UCSD-AML1 (cell line): ENCODE data around the gene ADAMTS2.

Experiments
- DNase-seq: peaks from one replicate; lab custom pipeline; 2025; ENCODE audit not compliant: unreplicated experiment; lab: John Stamatoyannopoulos, UW

The ADAMTS2 gene

DNA sequence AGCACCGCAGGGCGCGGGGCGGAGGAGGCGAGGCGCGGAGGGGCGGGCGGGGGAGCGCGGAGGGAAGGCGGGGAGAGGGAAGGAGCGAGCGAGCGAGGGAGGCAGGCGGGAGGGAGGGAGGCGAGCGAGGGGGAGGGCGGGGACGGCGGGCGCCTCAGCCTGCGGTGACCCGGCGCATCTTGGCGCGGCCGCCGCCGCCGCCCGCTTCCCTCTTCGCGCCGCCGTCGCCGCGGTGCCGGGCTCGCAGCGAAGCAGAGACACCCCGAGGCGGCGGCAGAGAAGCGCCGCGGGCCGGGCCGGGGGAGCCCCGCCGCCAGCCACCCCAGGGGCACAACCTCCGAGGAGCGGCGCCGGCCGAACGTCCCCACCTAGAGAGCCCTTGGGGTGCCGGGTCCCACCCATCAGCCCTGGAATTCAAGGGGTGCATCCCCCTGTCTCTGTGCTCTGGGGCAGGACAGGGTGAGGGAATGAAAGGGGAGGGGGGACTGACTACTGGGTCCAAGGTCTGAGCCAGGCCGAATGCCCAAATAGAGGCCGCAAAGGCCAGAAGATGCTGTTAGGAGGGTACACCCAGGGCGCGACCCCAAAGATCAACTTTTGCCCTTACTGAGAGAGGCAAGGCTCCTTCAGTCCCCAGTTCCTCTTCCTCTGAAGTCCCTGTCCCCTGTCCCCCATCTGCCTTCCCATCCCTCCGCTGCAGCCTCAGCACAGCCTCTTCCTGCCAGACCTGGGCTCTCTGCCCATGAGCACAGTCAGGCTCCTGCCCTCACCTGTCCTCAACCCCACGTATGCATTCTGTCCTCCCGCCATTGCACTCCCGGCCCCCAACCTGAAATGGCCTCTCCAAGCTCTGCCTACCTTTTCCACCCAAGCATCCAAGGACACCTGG lies at the start of gene ADAMTS2:
Gene ADAMTS2 (minus strand): TSS at position 29 of the 889 bp plus-strand sequence. CDS start 133 bp downstream, outside the sequence.
- DNase-seq: no peak

DNA sequence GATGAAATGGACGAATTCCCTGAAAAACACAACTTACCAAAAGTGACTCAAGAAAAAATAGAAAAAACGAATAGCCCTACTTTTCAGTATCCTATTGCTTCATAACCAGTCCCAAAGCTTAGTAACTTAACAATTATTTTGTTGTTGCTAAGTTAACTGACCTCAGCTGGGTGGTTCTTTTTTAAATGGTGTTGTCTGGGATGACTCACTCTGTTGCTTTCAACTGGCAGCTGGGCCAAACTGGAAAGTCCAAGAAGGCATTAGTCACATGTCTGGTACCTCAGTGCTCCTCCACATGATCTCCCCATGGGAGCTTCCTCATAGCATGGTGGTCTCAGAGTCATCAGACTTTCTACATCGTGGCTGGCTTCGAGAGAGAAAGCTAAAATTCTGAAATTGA lies 47.8 kb upstream of the ADAMTS2 start:
- DNase-seq: no peak

DNA sequence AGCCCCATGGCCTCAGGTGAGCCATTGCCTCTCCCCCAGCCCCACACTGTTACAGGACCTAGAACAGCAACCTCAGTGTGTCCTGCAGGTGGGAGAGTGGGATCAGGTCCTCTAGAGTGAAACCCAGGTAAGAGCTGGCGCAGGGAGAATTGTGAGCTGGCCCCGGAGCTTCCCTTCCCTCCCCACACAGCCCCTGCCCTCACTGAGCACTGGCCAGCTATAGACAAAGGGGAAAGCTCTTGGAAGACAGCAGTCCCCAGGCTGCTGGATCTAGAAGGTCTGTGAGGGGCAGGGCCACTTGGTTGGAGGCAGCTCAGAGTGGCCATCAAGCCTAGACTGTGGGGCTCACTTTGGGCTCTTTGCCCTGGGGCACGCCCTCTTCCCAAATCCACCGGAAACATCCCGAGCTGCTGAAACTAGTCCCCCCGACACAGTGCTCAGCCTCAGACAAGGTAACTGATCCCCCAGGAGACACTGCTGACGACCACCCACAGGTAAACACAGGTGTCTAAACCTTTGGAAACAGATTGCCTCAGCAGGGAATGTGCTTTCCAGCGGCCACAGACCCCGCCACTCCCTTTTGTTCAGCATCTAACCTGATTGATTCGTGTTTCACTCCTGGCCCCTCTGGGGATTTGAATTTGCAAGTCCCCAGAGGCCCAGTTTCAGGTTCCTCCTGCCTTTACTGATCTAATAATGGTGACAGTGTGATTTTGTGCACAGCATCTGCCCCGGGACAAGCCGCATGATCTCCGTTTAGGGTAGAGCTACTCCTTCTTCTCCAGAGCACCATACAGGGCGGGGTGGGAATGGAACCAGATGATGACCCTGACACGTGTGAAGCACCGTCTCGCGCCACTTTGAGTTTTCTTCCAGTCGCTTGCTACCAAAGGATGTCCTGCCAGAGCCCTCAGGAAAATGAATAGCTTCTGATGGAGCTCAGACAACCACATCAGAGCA lies 42.2 kb upstream of the ADAMTS2 start:
- no peak for DNase-seq

DNA sequence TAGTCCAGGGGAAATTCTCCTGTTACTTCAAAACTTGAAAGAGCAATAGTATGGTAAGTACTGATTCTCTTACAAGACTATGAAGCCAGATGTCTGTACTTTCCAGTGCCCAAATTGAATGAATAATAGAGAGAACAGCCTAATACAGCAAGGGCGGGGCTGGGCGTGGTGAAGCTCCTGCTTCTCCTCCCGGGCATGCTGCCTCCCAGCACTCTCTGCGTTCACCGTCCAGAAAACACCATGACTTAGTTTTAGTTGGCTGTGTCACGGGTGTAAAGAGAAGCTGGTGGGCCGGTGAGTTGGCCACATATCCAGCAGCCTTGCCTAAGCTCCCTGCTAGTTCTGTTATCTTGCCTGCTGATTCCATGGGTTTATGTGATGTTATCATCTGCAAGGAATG lies 40.7 kb upstream of the ADAMTS2 start:
- DNase-seq: no peak

DNA sequence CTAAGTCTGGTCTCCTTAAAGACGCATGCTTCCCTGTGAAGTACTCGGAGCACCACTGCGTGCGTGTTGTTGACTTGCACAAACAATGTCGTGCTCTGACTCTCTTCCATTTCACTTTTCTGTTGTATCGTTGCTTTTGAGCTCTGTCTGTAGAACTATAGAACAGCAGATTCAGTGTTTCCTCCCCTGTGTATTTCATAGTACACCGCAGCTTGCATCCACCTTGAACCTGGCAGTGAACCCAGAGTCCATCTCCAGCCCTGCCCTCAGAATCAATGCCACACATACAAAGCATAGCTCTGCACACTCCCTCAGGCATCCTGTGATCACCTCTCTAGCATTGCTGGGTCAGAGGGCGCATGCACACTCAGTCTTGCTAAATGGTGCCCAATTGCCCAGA lies 37.2 kb upstream of the ADAMTS2 start:
- DNase-seq: no peak

DNA sequence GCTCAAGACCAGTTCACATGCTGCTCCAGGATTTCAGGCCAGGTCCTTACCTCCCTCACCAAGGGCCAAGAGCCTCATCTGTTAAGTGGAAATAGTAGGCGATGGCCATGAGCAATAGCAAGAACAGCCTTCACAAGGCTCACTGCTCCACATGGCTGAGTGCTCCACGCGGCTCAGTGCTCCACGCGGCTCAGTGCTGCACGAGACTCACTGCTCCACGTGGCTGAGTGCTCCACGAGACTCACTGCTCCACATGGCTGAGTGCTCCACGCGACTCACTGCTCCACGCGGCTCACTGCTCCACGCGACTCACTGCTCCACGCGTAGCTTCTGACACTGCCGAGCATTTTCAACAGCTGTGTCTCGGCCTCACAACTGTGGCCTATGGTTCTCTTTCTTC lies 36.4 kb upstream of the ADAMTS2 start:
- DNase-seq: no peak

DNA sequence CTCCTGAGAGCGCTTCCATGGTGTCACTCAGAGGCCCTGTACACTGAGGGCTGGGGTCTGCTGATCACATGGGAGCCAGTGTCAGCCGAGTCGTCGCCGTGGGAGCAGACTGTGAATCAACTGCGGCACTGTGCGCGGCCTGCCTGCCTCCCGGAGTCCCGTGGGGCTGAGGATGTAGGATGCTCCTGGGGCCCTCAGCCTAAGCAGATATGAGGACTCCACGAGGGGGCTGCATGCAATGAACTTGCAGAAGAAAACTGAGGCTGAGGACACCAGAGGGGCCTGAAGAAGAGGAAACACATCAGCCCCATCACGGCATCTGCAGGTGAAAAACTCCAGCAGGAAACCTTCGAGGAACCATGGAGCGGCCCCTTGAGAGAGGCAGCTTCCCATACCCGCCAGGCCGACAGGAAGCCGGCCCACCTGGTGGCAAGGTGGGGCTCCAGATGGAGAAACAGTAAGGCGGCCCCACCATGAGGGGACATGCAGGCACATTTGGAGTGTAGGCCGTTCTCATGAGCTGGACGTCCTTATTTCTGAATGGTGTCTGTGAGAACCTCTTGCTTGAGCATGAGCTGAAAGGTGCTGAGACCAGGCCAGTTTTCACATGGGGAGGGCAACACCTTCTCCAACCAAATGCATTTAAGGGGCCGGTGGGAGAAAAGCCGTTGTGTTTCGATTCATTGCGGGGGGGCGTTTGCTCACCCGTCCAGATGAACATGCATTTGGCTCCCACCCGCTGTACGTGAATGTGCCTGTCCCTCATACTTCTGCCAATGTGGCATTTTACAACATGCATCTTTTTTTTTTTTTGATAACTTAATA lies 35.2 kb upstream of the ADAMTS2 start:
- DNase-seq: no peak

DNA sequence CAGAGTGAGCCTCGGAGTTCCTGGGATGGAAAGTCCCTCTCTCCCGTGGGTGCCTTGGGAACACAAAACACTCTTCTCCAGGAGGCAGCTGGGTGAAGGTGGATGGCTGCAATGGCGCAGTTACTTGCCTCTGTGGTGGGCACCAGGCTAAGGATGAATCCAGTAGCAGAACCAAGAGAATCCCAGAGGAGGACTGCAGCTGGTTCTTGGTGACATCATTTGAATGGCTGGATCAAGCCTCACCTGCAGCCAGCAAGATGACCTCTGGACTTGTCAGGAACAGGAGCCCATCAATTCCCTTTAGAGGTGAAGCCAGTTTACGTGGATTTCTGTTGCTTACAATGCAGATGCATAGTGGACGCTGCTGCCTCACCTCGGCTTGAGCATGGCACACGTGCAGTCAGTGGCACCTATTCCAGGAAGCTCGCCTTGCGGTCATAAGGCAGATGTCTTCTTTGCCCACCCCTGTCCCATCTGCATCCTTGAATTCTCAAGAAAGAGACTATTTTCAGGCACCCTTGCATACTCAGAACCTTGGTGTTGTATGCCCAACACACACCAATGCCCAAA lies 34.1 kb upstream of the ADAMTS2 start:
- no peak for DNase-seq

DNA sequence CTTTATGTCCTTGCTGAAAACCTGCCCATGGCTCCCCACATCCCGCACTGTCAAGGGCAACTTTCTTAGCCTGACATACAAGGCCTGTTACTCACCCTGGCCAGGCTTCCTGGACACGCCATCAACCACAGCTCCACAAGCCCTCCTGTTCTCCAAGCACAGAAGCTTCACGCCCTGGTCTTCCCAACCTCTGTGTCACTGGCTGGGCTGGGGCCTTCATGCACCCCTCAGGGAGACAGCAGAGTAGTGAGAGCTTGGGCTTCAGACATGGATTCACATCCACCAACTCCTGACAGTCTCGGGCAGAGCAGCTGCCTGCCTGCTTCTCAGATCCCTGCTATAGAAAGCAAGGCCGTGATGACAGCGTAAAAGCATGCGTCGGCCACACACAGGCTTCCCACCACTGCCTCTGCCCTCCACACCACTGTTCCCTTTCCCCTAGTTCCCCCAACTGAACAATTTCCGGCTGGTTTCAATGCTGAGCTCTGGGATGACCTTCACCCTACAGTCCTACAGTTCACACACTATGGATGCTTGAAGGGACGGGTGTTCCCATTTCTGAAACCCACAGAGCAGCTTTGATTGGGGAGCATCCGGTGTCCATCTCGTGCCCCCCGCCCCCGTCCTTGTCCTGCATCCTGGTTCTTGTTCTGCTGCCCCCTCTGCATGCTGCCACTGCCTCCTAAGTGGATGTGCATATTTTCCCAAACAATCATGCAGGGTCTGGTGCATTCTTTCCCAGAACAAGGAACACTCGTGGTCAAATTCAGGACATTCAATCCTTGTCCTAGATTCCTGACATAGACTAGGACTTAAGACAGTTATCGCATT lies 33.4 kb upstream of the ADAMTS2 start:
- no peak for DNase-seq

DNA sequence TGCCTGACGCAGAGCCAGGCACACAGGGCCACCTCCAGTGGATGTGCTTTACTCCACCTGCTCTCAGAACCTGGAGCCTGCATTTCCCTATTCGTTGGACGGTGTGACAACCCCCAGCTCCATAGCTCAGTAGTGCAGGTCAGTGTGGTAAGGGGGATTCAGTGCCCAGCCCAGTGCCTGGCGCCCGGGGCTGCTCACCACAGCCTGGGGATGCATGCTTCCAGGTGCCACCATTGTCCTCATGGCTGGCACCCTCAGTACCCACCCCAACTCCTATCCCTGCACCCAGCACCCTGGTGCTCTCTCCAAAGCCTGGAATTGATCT lies 32.8 kb upstream of the ADAMTS2 start:
- DNase-seq: no peak

DNA sequence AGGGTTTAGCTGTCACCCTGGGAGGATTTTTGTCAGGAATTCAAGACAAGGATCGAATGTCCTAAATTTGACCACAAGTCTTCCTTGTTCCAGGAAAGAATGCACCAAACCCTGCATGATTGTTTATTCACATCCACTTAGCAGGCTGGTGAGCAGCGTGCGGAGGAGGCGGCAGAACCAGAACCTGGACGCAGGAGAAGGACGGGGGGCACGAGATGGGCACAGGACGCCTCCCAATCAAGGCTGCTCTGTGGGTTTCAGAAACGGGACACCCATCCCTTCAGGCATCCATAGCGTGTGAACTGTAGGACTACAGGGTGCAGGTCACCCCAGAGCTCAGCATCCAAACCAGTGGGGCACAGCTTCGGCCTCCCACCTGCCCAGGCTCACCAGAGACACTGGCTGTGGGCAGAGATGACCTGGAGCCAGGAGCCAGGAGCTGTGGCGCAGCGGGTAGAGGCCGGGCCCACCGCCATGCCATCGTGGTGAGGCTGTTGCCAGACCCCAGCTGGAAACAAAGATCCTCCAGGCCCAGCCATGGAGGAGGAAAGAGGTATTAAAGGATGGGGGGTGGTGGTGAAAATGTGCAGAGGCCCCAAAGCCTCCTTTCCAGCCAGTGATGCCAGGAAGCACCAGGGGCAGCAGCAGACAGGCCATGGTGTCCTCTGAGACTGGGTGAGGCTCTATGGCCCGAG lies 32.3 kb upstream of the ADAMTS2 start:
- no peak for DNase-seq

DNA sequence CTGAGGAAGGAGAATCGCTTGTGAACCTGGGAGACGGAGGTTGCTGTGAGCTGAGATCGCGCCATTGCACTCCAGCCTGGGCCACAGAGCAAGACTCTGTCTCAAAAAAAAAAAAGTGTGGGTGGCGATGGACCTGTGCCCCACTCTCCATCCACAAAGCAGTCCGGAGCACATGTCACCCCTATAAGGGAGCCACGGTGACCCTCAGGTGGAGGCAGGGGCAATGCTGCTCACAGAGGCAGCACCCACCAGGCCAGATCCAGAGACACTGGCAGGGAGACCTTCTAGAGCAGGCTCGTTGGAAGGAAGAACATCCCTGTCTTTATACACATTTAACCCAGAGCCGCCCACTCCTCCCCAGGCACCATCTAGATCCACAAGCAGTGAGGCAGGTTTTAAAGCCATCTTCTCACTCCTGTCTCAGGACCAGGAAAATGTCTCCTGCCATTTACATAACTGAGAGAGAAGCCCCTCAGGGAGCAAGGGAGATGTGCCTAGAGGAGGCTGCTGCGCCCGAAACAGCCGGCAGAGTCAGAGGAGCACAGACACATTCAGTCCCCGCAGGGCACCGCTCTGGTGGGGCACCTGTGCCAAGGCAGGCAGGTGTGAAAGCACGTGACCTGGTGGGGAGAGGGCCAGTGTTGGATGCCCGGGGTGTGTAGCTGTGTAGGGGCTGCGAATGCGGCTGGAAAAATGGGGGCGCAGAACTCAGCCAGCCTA lies 31.6 kb upstream of the ADAMTS2 start:
- DNase-seq: no peak

DNA sequence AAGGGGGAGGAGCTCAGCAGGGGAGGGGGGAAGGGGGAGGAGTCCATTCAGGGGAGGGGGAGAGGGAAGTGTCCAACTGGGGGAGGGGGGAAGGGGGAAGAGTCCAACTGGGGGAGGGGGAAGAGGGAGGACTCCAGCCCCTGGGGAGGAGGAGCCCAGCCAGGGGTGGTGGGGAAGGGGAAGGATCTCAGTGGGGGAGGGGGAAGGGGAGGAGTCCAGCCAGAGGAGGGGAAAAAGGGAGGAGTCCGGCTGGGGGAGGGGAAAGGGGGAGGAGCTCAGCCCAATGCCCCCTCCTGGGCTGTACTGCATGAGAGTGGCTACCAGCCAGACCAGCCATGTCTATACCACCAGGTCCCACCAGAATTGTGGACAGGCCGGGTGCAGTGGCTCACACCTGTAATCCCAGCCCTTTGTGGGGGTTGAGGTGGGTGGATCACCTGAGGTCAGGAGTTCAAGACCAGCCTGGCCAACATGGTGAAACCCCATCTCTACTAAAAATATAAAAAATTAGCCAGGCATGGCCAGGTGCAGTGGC lies 30.6 kb upstream of the ADAMTS2 start:
- no peak for DNase-seq

DNA sequence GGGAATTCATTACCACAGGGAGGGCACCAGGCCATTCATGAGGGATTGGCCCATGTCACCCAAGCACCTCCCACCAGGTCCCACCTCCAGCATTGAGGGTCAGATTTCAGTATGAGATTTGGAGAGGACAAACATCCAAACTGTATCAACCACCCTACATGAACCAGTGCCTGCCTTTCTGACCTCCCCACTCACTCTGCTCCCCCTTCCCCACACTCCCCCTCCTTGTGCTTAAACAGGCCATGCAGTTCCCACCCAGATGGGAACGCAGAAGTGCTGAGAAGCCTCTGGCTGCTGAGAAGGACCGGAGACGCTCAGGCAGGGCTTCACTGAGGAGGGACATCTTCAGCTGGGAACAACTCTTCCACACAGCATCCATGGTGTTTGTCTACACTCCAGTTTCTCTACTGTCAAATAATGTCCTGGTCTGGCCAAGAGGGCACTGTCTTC lies 30.0 kb upstream of the ADAMTS2 start:
- no peak for DNase-seq

DNA sequence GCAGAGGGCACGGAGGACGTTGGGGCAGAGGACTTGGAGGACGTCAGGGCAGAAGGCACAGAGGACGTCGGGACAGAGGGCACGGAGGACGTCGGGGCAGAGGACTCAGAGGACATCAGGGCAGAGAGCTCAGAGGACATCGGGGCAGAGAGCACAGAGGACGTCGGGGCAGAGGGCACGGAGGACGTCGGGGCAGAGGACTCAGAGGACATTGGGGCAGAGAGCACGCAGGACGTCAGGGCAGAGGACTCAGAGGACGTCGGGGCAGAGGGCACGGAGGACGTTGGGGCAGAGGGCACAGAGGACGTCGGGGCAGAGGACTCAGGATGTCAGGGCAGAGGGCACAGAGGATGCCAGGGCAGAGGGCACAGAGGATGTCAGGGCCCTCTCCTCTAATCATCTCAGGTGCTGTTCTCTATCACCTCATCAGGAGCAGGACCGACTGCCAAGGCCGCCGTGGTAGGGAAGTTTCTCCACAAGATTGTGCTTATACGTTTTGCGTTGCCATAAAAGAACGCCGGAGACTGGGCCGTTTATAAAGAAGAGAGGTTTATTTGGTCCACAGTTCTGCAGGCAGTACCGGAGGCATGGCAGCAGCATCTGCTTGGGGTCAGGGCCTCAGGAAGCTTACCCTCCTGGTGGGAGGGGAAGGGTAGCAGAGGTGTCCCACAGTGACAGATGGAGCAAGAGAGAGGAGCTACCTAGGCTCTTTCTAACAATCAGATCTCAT lies 29.4 kb upstream of the ADAMTS2 start:
- DNase-seq: no peak

DNA sequence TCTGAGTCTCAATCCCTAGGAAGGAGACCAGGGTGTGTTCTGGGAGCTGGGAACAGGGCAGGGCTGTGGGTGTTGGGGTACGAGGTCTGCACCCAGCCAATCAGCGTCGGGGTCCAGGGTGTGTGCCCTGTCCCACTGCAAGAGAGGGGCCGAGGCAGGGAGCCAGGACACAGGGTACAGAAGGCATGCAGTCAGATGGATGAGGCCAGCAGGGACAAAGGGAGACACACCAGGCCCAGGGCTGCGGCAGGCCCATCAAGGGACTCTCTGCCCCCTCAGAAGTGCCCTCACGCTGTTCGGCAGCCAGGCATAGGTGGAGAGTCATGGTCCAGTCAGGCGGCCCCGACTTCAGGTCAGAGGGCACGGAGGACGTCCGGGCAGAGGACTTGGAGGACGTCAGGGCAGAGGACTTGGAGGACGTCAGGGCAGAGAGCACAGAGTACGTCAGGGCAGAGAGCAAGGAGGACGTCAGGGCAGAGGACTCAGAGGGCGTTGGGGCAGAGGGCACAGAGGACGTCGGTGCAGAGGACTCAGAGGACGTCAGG lies 28.8 kb upstream of the ADAMTS2 start:
- no peak for DNase-seq
